Stimulated activated CD8-positive, alpha-beta memory T cell treated with anti-CD3 and anti-CD28 coated beads, Interleukin-4, amount 100 ng/mL, for 4 hours (primary cell): ENCODE measurements around the gene ADAMTS19.

Source experiments
- DNase-seq, 2 donors: peaks; one replicate each; pipeline ENCODE4 v3.0.0-alpha.2; 2020; ENCODE audit warnings: low read depth in 2 of 2, low spot score in 1 of 2

Gene ADAMTS19

GRCh38 chr5:129672006-129672405, 211.9 kb downstream of the ADAMTS19 start:
- DNase-seq: no peak

DNA sequence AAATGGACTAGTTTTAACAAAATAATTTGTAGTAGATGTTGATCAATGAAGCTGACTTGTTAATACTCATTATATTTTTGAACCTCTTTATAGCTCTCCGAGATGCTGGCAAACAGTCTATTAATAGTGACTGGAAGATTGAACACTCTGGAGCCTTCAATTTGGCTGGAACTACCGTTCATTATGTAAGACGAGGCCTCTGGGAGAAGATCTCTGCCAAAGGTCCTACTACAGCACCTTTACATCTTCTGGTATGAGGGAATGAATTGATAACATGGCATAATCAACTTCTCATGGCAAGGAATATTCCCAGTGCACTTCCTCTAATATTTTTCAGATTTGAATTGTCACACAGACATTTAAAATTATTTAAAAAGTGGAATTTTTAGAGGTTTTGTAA, 219.6 kb downstream of the ADAMTS19 start:
- DNase-seq: no peak

- no peak for DNase-seq
Observed at GRCh38 chr5:129687941-129688340, 227.8 kb downstream of the ADAMTS19 start.

DNA sequence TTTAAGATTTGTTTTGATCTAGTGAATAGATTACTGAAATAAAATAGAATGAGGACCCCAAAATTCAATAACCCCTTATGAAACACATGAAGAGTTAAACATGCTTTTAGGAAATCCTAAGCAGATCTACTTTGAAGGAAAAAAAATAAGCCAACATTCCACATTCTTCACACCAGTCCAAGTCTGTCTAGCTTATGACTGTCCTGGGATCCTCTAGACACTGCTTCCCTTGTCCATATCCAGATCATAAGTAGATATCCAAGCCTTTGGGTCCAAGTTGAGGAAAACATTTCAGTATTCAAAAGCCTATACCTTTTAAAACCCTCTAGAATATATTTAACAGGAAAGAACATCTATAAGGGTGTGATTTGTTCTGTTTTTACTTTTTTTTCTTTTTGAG, 228.9 kb downstream of the ADAMTS19 start:
- DNase-seq: no peak

GRCh38 chr5:129691220-129691619, 231.1 kb downstream of the ADAMTS19 start:
- DNase-seq: no peak

DNA sequence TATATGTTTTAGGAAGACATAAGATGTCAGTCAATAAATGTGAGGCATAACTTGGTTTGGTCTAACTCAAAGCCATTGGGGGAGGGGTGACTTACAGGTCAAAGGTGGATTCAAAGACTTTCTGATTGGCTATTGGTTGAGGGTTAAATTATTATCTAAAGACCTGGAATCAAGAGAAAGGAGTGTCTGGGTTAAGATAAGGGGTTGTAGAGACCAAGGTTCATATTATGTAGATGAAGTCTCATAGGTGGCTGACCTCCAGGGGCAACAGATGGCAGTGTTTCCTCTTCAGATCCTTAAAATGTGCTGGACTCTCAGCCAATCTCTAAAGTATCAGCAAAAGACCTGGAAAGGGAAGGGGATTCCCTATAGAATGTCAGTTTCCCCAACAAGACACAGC, 236.5 kb downstream of the ADAMTS19 start:
- DNase-seq: no peak

- DNase-seq: no peak
Observed at GRCh38 chr5:129698661-129699060, 238.6 kb downstream of the ADAMTS19 start.

DNA sequence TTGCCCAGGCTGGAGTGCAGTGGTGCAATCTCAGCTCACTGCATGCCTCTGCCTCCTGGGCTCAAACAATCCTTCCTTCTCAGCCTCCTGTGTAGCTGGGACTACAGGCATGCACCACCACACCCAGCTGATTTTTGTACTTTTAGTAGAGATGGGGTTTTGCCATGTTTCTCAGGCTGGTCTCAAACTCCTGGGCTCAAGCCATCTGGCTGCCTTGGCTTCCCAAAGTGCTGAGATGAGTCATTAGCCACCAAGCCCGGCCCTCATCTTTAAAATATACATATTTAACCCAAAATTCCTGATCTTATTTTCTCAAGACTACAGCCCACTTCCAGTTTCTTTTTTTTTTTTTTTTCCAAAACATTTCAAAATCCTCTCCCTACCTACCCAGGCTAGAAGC, 256.1 kb downstream of the ADAMTS19 start:
- no peak for DNase-seq

- DNase-seq: no peak
Observed at GRCh38 chr5:129716651-129717050, 256.6 kb downstream of the ADAMTS19 start.

DNA sequence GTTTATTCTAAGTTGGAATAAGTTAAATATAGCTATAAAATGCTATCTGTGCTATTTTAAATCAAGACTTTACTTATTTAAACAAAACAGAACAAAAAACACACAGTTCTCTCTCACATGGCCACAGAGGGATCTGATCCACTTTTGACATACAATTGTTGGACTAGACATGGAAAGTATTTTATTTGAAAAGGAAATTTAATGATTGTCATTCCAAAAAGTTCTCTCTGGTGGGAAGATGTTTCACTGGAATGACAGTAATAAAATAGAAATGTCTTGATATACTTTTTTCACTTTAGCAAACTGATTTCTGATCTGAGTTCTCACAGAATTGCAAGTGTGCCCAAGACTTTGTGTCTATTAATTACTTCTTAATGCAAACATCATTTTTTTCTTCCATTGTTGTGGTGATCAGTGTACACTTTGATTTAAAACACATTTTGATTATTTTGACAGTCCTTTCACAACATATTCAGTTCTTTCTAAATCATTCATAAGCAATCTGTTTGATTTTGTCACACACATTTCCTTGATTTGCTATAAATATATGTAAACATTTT, 257.7 kb downstream of the ADAMTS19 start:
- no peak for DNase-seq

GRCh38 chr5:129718471-129719090, 258.5 kb downstream of the ADAMTS19 start:
- no peak for DNase-seq

DNA sequence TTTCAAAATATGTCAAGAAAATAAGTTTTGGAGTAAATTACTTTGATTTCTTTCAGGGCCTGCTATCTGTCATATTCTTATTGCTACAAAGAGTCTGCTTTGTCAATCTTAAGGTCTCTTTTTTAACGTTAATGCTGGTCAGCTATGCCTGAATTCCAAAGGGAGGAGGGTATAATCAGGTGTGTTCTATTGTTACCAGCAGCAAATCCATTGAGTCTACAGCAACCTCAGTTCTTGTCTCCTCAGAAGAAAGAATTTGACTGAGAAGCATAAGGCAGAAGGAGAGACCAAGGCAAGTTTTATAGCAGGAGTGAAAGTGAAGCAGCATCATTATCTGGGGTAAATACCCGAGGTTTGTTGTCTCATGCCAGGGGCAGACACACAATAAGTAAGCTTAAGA, 264.1 kb downstream of the ADAMTS19 start:
- DNase-seq: no peak

GRCh38 chr5:129724647-129725046, 264.5 kb downstream of the ADAMTS19 start:
- no peak for DNase-seq

GRCh38 chr5:129739773-129740172, 279.7 kb downstream of the ADAMTS19 start:
- DNase-seq: no peak

GRCh38 chr5:129743541-129744187, 283.6 kb downstream of the ADAMTS19 start:
- no peak for DNase-seq

DNA sequence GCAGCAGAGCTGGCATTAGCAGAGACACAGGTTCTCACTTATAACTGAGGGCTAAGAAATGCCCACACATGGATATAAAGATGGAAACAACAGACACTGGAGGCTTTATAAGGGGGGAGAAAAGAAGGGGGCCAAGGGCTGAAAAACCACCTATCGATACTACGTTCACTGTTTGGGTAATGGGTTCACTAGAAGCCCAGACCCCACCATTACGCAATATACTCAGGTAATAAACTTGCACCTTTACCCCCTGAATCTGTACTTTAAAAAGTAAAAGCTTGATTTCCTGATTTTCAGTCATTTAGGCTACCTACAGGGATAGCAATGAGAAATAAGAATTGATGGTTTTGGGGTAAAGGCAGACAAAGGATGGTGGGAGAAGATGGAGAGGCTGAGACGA, 285.9 kb downstream of the ADAMTS19 start:
- DNase-seq: no peak

- no peak for DNase-seq
Observed at GRCh38 chr5:129746876-129747275, 286.8 kb downstream of the ADAMTS19 start.

GRCh38 chr5:129747572-129748407, 287.7 kb downstream of the ADAMTS19 start, which contains the start of gene MINAR2:
Gene MINAR2, plus strand, starts transcription at chr5:129748094. Its CDS starts 97 bp downstream, at chr5:129748191.
- DNase-seq: no peak

GRCh38 chr5:129748913-129749880, 289.1 kb downstream of the ADAMTS19 start:
- DNase-seq: no peak

DNA sequence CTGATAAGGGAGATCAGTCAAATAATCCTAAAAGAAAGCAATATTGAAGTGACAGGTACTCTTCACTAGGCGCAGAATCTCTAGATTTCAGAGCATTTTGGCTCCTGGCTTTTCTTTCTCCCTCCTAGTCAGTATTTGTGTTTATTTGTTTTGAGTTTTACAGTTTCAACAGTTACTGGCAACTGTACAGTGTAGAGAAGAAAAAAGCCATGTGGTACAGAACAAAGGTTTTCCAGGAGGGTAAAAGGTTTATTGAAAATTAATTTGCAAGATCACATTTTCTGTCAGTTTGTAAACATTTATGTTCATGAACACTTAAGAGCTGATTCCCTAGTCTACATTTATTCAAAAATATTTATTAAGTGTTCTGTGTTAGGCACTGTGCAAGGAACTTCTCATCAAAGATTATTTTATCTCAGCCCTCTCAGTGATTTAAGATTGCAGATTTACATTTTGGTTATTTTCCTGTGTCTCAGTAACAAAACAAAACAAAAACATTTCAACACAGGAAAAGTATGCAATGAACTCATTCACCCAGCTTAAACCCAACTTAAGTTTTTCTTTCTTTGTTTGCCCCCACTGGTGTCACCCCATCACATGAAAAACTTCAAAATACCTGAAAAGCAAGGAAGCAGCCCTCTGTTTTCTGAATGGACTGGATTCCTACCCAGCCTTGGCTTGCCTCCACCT, 300.7 kb downstream of the ADAMTS19 start:
- no peak for DNase-seq
